Natural killer cell (primary cell): Measurements from ENCODE around the gene MYOCD. TPM values are rescaled to one million over a fixed set of nuclear protein-coding genes. Genes with fewer than 3 reads are reported as not detected.

Experiments
- ATAC-seq, 3 donors: fragments of 150-1000 bp in 2 of 3; fragments of 200-7000 bp in 1 of 3; cut with Tn5 transposase; 1 replicate in 1 of 3; 2 replicates in 2 of 3; pipeline ENCODE4 v1.10.0; 2021; ENCODE audit warnings: mild to moderate bottlenecking in 2 of 3, moderate library complexity in 2 of 3
- DNase-seq, 2 donors: peaks; one replicate each; pipeline versions ENCODE4 v3.0.0 to v3.0.0-alpha.2; 2013 to 2021; ENCODE audit warnings: mixed read lengths in 1 of 2
- H3K27ac ChIP-seq: one replicate; pipeline ENCODE4 v1.5.1; 2013; ENCODE audit warnings: mild to moderate bottlenecking, low read length
- H3K27me3 ChIP-seq: one replicate; pipeline ENCODE4 v1.6.1; 2013; ENCODE audit warnings: low read length; ENCODE audit not compliant: control insufficient read depth, insufficient read depth
- H3K36me3 ChIP-seq: one replicate; pipeline ENCODE4 v1.6.1; 2013; ENCODE audit warnings: low read length; ENCODE audit not compliant: control insufficient read depth, insufficient read depth
- H3K4me1 ChIP-seq: one replicate; pipeline ENCODE4 v1.6.1; 2013; ENCODE audit warnings: low read length; ENCODE audit not compliant: control insufficient read depth, insufficient read depth
- H3K4me3 ChIP-seq: one replicate; pipeline ENCODE4 v1.5.1; 2013; ENCODE audit warnings: low read length
- H3K9me3 ChIP-seq: one replicate; pipeline ENCODE4 v1.6.1; 2013; ENCODE audit warnings: low read length; ENCODE audit not compliant: control insufficient read depth, insufficient read depth
- H3K27ac Mint-ChIP-seq, 2 donors: one replicate each; pipeline ENCODE4 v1.8.0; 2022; ENCODE audit warnings: mild to moderate bottlenecking in 2 of 2, mixed read lengths in 2 of 2, moderate library complexity in 1 of 2
- H3K27me3 Mint-ChIP-seq, 2 donors: one replicate each; pipeline ENCODE4 v1.8.0; 2022; ENCODE audit warnings: low read depth in 2 of 2, mixed read lengths in 2 of 2
- H3K36me3 Mint-ChIP-seq: one replicate; pipeline ENCODE4 v1.8.0; 2022; ENCODE audit warnings: mixed read lengths
- H3K4me1 Mint-ChIP-seq, 2 donors: one replicate each; pipeline ENCODE4 v1.8.0; 2022; ENCODE audit warnings: mixed read lengths in 2 of 2
- H3K4me3 Mint-ChIP-seq: one replicate; pipeline ENCODE4 v1.8.0; 2022; ENCODE audit warnings: mild to moderate bottlenecking, moderate library complexity, mixed read lengths
- H3K9me3 Mint-ChIP-seq, 2 donors: one replicate each; pipeline ENCODE4 v1.8.0; 2022; ENCODE audit warnings: mixed read lengths in 2 of 2
- WGBS: methylation state at CpG from one replicate; pipeline ENCODE4 v1.1.7; 2013; ENCODE audit warnings: missing lambda C conversion rate; ENCODE audit not compliant: insufficient coverage; 5-methylcytosine and 5-hydroxymethylcytosine counted together
- intact Hi-C: fragments of 100-400 bp; cut with micrococcal nuclease; formaldehyde crosslinking; loops from one replicate; pipeline ENCODE4 v1.14.2; 2022
- total RNA-seq, 4 donors: library from RNA; stranded (reverse); fragments of 120-200 nt in 1 of 4; gene quantifications; one replicate each; pipeline versions ENCODE4 v1.2.3 to v1.2.4, GENCODE V29; 2013 to 2022
- TF ChIP-seq, protein P1 (sequence below): fragments of 200-600 bp; IDR thresholded peaks from one replicate; pipeline ENCODE4 v1.8.0; 2022; ENCODE audit warnings: antibody characterized with exemption

Gene MYOCD
- total RNA-seq, 3 donors from 2014 or later (not counting 1 experiment from before 2014, with no cell fraction given), result not detected

DNA sequence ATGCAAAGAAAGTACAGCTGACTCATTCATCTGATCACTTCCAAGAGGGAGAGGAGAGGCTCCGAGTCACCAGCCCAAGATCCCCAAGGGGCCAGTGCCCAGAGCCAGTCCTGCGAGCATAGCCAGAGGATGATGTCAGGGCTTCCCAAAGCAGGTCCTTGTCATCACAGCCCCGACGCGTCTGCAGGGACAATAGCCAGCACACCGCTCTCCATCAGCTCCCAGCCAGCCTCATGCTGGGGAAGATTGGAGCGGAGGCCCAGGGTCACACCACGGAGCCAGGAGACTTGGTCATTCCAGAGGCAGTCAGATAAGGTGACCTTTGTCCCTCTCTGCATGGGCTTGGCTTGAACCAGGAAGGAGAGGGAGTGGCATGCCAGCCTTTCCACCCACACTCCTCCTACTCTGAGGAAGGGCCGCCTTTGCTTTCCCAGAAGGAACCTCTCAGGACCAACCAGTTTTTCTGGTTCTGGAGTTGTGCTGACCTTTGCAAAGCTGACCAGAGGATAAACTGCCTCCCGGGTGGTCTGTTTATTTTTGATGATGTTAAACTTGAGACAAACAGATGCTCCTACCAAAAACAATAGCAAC is 65.3 kb downstream of the MYOCD start:
- peaks cover 0 to 8% of the 10 kb centered on the region in 2 donors for H3K9me3 Mint-ChIP-seq
- no peaks in the 10 kb centered on the region for H3K27me3 Mint-ChIP-seq
- DNase-seq (no peak), ATAC-seq (no peak)
- H3K4me1 Mint-ChIP-seq, result no peaks in the 10 kb centered on the region
- H3K36me3 Mint-ChIP-seq, result no peaks in the 10 kb centered on the region
- Histone ChIP-seq H3K36me3 (no peaks in the 10 kb centered on the region), H3K27me3 (no peaks in the 10 kb centered on the region), H3K4me3 (no peak overlapping the region), H3K9me3 (no peaks in the 10 kb centered on the region), H3K4me1 (no peaks in the 10 kb centered on the region), H3K27ac (no peak overlapping the region)
- no peak overlapping the region for H3K27ac Mint-ChIP-seq
- TF ChIP-seq, protein P1, sequence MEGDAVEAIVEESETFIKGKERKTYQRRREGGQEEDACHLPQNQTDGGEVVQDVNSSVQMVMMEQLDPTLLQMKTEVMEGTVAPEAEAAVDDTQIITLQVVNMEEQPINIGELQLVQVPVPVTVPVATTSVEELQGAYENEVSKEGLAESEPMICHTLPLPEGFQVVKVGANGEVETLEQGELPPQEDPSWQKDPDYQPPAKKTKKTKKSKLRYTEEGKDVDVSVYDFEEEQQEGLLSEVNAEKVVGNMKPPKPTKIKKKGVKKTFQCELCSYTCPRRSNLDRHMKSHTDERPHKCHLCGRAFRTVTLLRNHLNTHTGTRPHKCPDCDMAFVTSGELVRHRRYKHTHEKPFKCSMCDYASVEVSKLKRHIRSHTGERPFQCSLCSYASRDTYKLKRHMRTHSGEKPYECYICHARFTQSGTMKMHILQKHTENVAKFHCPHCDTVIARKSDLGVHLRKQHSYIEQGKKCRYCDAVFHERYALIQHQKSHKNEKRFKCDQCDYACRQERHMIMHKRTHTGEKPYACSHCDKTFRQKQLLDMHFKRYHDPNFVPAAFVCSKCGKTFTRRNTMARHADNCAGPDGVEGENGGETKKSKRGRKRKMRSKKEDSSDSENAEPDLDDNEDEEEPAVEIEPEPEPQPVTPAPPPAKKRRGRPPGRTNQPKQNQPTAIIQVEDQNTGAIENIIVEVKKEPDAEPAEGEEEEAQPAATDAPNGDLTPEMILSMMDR, result no peak
- H3K4me3 Mint-ChIP-seq, result no peak overlapping the region
- intact Hi-C loops, result no loop called here
- WGBS, result 49% methylated on average over 9 of the region's 10 CpGs

DNA sequence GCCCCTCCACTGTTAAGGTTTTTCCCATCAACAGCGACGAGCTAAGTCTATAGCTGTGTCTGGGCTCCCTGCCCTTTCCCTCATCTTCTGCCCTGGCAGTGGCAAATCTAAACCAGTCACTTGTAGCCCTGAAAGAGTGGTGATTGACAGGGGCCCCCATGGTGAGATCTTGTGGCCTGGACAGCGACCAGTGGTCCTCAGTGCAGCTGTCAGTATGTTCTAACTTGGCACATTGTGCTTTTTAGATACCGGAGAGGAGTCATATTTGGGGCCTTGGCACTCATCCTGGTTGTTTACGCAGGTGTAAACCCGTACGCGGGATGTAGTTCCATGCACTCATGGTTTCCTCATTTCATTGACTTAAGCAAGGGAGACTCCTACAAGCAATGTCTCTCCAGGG is 66.1 kb downstream of the MYOCD start:
- DNase-seq (no peak), ATAC-seq (no peak)
- Histone ChIP-seq H3K9me3 (no peaks in the 10 kb centered on the region), H3K4me3 (no peak overlapping the region), H3K36me3 (no peaks in the 10 kb centered on the region), H3K4me1 (no peaks in the 10 kb centered on the region), H3K27me3 (no peaks in the 10 kb centered on the region), H3K27ac (no peak overlapping the region)
- TF ChIP-seq, protein P1, result no peak
- Mint-ChIP-seq H3K4me1 (no peaks in the 10 kb centered on the region), H3K27me3 (no peaks in the 10 kb centered on the region), H3K36me3 (no peaks in the 10 kb centered on the region), H3K4me3 (no peak overlapping the region), H3K27ac (no peak overlapping the region), H3K9me3 (peaks cover 0 to 8% of the 10 kb centered on the region in 2 donors)
- intact Hi-C loops, result no loop called here
- WGBS, result 84% methylated on average over 8 of the region's 8 CpGs

DNA sequence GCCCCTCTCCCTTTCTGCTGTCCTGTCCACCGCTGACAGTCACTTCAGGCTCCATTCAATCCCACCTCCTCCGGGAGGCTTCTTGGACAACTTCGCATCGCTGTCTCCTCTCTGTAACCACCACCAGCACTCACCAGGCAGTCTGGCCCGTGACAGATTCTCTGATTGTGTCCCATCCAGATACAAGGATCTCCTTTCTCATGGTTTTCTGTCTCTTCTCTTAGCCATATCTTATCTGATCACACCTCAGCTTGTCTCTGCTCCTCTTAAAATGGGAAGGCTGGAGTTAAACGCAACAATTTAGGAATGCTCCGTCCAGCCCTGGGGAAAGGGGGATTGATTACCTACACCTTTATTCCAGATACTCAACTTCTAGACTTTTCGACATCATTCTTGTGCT is 66.7 kb downstream of the MYOCD start:
- Histone ChIP-seq H3K27ac (no peak overlapping the region), H3K4me1 (no peaks in the 10 kb centered on the region), H3K4me3 (no peak overlapping the region), H3K9me3 (no peaks in the 10 kb centered on the region), H3K36me3 (no peaks in the 10 kb centered on the region), H3K27me3 (no peaks in the 10 kb centered on the region)
- Mint-ChIP-seq H3K27ac (no peak overlapping the region), H3K9me3 (peaks cover 0 to 8% of the 10 kb centered on the region in 2 donors), H3K4me3 (no peak overlapping the region), H3K36me3 (no peaks in the 10 kb centered on the region), H3K27me3 (no peaks in the 10 kb centered on the region), H3K4me1 (no peaks in the 10 kb centered on the region)
- 93% methylated on average over 8 of the region's 8 CpGs for WGBS
- TF ChIP-seq, protein P1, result no peak
- DNase-seq (no peak), ATAC-seq (no peak)
- intact Hi-C loops, result no loop called here

DNA sequence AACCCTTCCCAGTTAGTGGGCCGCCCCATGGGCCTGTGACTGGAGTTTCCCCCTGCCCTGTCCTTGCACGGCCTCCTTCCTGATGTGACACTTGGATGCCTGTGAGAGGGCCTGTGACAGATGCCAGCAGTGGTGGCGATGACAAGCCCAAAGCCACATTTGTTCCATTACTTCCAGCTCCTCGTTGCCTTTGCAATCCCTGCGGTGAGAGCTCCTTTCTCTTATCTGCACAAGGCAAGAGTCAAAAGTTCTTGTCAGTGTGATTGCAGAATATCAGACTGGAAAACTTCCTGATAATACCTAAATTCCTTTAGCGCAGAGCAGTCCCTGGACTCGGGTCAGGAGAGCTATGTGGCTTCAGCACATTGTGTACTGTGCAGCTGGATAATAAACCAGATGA is 69.2 kb downstream of the MYOCD start:
- no peaks in the 10 kb centered on the region for H3K27me3 Mint-ChIP-seq
- H3K4me3 Mint-ChIP-seq, result no peak overlapping the region
- intact Hi-C loops, result no loop called here

More for the DNA sequence above, 69.2 kb downstream of the MYOCD start:
- TF ChIP-seq, protein P1, result no peak
- Mint-ChIP-seq H3K36me3 (no peaks in the 10 kb centered on the region), H3K4me1 (no peaks in the 10 kb centered on the region), H3K27ac (no peak overlapping the region), H3K9me3 (peaks cover 0 to 4% of the 10 kb centered on the region in 2 donors)
- Histone ChIP-seq H3K4me3 (no peak overlapping the region), H3K27ac (no peak overlapping the region), H3K27me3 (no peaks in the 10 kb centered on the region), H3K36me3 (no peaks in the 10 kb centered on the region), H3K9me3 (no peaks in the 10 kb centered on the region), H3K4me1 (no peaks in the 10 kb centered on the region)
- 83% methylated on average over 7 of the region's 7 CpGs for WGBS
- DNase-seq (no peak), ATAC-seq (no peak)
